A673 (cell line): ENCODE data around the gene ANKMY1. TPM values are rescaled to one million over a fixed set of nuclear protein-coding genes. Genes with fewer than 3 reads are reported as not detected.

Source experiments
- BruUV-seq: library from RNA; stranded (reverse); fragments of 400-500 nt; replicated peaks from 2 replicates; lab custom pipeline; 2021; lab: Mats Ljungman, UMichigan
- CTCF ChIA-PET: fragments of 300-600 bp; sonication (Branson Sonifier 250); formaldehyde crosslinking; loops from one replicate; lab custom pipeline; 2022; ENCODE audit warnings: antibody characterized with exemption; lab: Charles Lee
- POLR2A ChIA-PET: fragments of 300-600 bp; sonication (Branson Sonifier 250); formaldehyde crosslinking; loops from one replicate; lab custom pipeline; 2022; ENCODE audit warnings: antibody characterized with exemption; ENCODE audit not compliant: low non-redundant PET; lab: Charles Lee
- DNase-seq: peaks from one replicate; pipeline ENCODE4 v3.0.0-alpha.2; 2015; ENCODE audit warnings: low spot score
- H3K27ac ChIP-seq: fragments of 200-600 bp; sonication (generic); 2 replicates; pipeline ENCODE4 v1.5.1; 2016; ENCODE audit warnings: mixed run types, low read depth, mild to moderate bottlenecking, mixed read lengths, antibody characterized with exemption, low read length; ENCODE audit not compliant: poor library complexity, severe bottlenecking
- H3K27me3 ChIP-seq: fragments of 200-600 bp; sonication (generic); replicated peaks from 2 replicates; pipeline ENCODE4 v1.6.1; 2017; ENCODE audit warnings: mixed run types, low read depth, mild to moderate bottlenecking, mixed read lengths, antibody characterized with exemption, low read length; ENCODE audit not compliant: insufficient read depth, poor library complexity
- H3K36me3 ChIP-seq: fragments of 200-600 bp; sonication (generic); 2 replicates; pipeline ENCODE4 v1.6.1; 2016; ENCODE audit warnings: mixed run types, mild to moderate bottlenecking, mixed read lengths, antibody characterized with exemption, low read length; ENCODE audit not compliant: insufficient read depth, poor library complexity, severe bottlenecking
- H3K4me1 ChIP-seq: fragments of 200-600 bp; sonication (generic); 2 replicates; pipeline ENCODE4 v1.6.1; 2017; ENCODE audit warnings: mixed run types, mild to moderate bottlenecking, mixed read lengths, antibody characterized with exemption, low read length; ENCODE audit not compliant: insufficient read depth, poor library complexity, severe bottlenecking
- H3K4me3 ChIP-seq: fragments of 200-600 bp; sonication (generic); 2 replicates; pipeline ENCODE4 v1.5.1; 2016; ENCODE audit warnings: low read depth, mixed run types, mild to moderate bottlenecking, mixed read lengths, low read length; ENCODE audit not compliant: poor library complexity, severe bottlenecking
- H3K9me3 ChIP-seq: fragments of 200-600 bp; sonication (generic); 2 replicates; pipeline ENCODE4 v1.6.1; 2016; ENCODE audit warnings: mixed run types, low read depth, mild to moderate bottlenecking, mixed read lengths, antibody characterized with exemption, low read length; ENCODE audit not compliant: poor library complexity, severe bottlenecking
- CTCF ChIP-seq: fragments of 300-800, 200-600 bp; sonication (generic); conservative IDR thresholded peaks from 2 replicates; pipeline ENCODE4 v1.5.1; 2017; ENCODE audit warnings: low read depth, mild to moderate bottlenecking, antibody characterized with exemption, low read length, moderate library complexity, mixed read lengths
- EZH2 ChIP-seq: fragments of 200-600 bp; sonication (generic); IDR thresholded peaks from 2 replicates; pipeline ENCODE4 v1.6.1; 2017; ENCODE audit warnings: borderline replicate concordance, low read depth, mild to moderate bottlenecking, mixed read lengths, antibody characterized with exemption, low read length; ENCODE audit not compliant: poor library complexity, severe bottlenecking
- intact Hi-C: fragments of 100-400 bp; cut with micrococcal nuclease; formaldehyde crosslinking; loops from one replicate; pipeline ENCODE4 v1.10.0; 2022; ENCODE audit not compliant: unreplicated experiment
- total RNA-seq: library from RNA; stranded (reverse); gene quantifications from 2 replicates; pipeline ENCODE4 v1.2.3, GENCODE V29; 2021

Gene ANKMY1
- total RNA-seq, 1 experiment from 2014 or later: 21.8 TPM

- TF ChIP-seq CTCF (no peak), EZH2 (no peak)
- intact Hi-C loops: no loop called here
- ChIA-PET CTCF (no interaction called here), POLR2A (no interaction called here)
- Histone ChIP-seq H3K9me3 (peaks cover 22% of the 10 kb centered on the region), H3K27me3 (no peaks in the 10 kb centered on the region), H3K27ac (no peak overlapping the region), H3K4me1 (no peaks in the 10 kb centered on the region), H3K36me3 (peaks cover 7% of the 10 kb centered on the region), H3K4me3 (no peak overlapping the region)
- BruUV-seq: no TSS peak
- DNase-seq: no peak
Measured at GRCh38 chr2:240532031-240532775, 25.6 kb downstream of the ANKMY1 start.

- CTCF ChIA-PET: no interaction called here
- TF ChIP-seq EZH2 (no peak), CTCF (no peak)
- no peaks in the 10 kb centered on the region for H3K27me3 ChIP-seq
- no peak for DNase-seq
- peaks cover 22% of the 10 kb centered on the region for H3K9me3 ChIP-seq
- H3K27ac ChIP-seq: no peak overlapping the region
- no TSS peak for BruUV-seq
- H3K4me3 ChIP-seq: no peak overlapping the region
- intact Hi-C loops: no loop called here
- no peaks in the 10 kb centered on the region for H3K4me1 ChIP-seq
- H3K36me3 ChIP-seq: peaks cover 7% of the 10 kb centered on the region
- POLR2A ChIA-PET: no interaction called here
Measured at GRCh38 chr2:240531038-240531437, 26.8 kb downstream of the ANKMY1 start.

- CTCF ChIA-PET: no interaction called here
- Histone ChIP-seq H3K4me3 (no peak overlapping the region), H3K9me3 (peaks cover 29% of the 10 kb centered on the region)
Measured at GRCh38 chr2:240530181-240530580, 27.6 kb downstream of the ANKMY1 start.

More at GRCh38 chr2:240530181-240530580, 27.6 kb downstream of the ANKMY1 start:
- TF ChIP-seq CTCF: no peak
- no peak for TF ChIP-seq EZH2
- no TSS peak for BruUV-seq
- DNase-seq: no peak
- H3K4me1 ChIP-seq: no peaks in the 10 kb centered on the region
- H3K27me3 ChIP-seq: no peaks in the 10 kb centered on the region
- peaks cover 7% of the 10 kb centered on the region for H3K36me3 ChIP-seq
- POLR2A ChIA-PET: no interaction called here
- no peak overlapping the region for H3K27ac ChIP-seq
- intact Hi-C loops: no loop called here
